ENCODE data around the gene OAS2.

Gene OAS2

DNA sequence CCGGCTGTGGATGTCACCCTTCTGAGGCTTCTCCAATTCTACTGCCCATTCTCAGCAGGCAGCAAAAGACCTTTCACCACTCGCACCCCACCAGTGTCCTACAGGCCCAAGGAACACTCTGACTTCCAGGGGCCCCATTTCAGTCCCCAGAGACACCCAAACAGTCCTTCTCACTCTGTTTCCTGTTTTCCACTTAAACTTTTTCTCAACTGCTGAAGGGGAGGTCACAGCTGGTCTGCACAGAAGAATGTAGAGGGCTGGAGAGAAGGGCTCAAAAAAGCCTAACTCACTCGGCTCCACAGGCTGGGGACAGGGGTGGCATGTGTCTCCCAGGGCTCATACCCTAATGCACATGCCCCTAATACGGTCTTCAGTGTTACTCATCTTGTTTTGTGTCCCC lies 74.0 kb downstream of the OAS2 start:
- no peak for DNase-seq (ENCODE audit: extremely low read depth, low read depth)
- TF ChIP-seq, protein P1, sequence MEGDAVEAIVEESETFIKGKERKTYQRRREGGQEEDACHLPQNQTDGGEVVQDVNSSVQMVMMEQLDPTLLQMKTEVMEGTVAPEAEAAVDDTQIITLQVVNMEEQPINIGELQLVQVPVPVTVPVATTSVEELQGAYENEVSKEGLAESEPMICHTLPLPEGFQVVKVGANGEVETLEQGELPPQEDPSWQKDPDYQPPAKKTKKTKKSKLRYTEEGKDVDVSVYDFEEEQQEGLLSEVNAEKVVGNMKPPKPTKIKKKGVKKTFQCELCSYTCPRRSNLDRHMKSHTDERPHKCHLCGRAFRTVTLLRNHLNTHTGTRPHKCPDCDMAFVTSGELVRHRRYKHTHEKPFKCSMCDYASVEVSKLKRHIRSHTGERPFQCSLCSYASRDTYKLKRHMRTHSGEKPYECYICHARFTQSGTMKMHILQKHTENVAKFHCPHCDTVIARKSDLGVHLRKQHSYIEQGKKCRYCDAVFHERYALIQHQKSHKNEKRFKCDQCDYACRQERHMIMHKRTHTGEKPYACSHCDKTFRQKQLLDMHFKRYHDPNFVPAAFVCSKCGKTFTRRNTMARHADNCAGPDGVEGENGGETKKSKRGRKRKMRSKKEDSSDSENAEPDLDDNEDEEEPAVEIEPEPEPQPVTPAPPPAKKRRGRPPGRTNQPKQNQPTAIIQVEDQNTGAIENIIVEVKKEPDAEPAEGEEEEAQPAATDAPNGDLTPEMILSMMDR (IDR thresholded peaks at IDR 0.05; ENCODE audit: low read depth, low read length) = no peak

- TF ChIP-seq, protein P1 (IDR thresholded peaks at IDR 0.05; ENCODE audit: low read depth, low read length) = no peak
- DNase-seq (ENCODE audit: extremely low read depth, low read depth) = no peak
Observed at GRCh38 chr12:113054948-113055486, 76.7 kb downstream of the OAS2 start.

DNA sequence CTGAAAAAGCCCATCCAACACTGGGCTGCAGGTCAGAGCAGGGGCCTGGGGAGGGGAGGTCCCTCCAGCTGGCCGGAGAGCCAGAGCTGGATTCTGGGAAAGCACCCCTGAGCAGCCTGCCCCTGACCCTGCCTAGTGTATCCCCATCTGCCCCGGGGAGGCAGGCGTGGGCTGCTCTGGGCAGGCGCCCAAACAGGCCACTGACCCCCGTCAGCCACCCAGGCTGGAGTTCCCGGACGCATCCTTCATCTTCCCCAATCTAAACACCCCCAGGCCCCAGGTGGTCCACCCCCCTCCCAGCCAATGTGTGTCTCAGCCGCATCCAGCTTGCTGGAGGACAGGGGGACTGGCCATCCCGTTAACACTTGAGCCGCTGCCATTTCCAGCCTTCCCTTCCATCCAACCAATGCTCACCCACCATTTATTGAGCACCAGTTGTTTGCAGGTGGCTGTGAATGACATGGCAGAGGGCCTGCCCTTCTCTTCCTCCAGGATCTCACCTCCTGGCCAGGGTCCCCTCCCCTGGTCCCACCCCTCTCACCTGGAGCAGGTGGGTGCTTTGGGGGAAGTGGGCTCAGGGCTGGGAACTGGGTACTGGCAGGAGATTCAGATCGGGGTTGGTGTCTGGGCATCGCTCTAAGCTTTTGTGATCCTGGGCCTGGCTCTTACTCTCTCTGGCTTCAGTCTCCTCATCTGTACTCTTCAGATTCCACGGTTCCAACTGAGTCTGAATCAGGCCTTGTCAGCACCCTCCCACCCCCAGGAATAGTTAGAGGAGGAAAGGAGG lies 77.5 kb downstream of the OAS2 start:
- TF ChIP-seq, protein P1 (IDR thresholded peaks at IDR 0.05; ENCODE audit: low read depth, low read length) = no peak
- no peak for DNase-seq (ENCODE audit: extremely low read depth, low read depth)

GRCh38 chr12:113056381-113056630 lies 78.0 kb downstream of the OAS2 start:
- TF ChIP-seq, protein P1 (IDR thresholded peaks at IDR 0.05; ENCODE audit: low read depth, low read length) = no peak
- no peak for DNase-seq (ENCODE audit: extremely low read depth, low read depth)

DNA sequence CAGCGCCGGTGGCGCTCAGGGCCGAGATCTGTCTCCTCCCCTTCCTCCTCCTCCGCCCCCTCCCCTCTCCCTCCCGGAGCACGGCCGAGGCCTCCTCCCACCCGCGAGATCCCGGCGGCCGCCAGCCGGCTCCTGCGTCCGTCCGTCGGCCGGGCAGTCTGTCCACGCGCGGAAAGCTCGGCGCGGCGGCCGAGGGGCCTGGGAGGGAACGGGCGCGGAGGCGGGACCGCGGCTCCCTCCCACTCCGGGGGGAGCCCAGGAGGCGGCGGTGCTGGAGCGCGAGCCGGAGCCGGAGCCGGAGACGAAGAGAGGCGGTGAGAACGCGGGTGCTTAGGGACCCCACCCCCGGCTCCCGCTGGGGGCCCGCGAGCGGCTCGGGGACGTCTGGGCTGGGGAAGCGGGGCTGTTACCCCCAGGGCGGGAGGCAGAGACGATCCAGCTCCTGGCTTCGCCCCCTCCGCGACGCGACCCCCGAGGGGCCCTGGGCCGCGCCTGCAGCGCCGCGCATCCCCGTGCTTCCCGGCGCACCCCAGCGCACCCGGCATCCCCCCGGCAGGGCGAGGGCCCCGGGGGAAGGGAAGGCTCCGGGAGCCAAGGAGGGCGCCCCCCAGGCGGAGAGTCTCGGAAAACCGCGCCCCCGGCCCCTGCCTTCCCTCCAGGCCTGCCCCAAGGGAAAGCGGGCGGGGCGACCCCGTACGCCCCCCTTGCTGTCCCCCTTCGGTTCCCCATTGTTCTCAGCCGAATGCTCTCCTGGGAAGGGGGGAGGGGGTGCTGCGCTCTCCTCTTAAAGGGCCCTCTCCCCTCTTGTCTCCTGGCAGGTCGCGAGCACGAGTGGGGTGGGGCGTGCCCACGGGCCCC lies 78.5 kb downstream of the OAS2 start, which contains the start of gene DTX1:
Gene DTX1 (plus strand): TSS at position 100 of the 858 bp plus-strand sequence. CDS start 1,463 bp downstream, outside the sequence.
- no peak for DNase-seq (ENCODE audit: extremely low read depth, low read depth)
- TF ChIP-seq, protein P1 (IDR thresholded peaks at IDR 0.05; ENCODE audit: low read depth, low read length) = no peak

DNA sequence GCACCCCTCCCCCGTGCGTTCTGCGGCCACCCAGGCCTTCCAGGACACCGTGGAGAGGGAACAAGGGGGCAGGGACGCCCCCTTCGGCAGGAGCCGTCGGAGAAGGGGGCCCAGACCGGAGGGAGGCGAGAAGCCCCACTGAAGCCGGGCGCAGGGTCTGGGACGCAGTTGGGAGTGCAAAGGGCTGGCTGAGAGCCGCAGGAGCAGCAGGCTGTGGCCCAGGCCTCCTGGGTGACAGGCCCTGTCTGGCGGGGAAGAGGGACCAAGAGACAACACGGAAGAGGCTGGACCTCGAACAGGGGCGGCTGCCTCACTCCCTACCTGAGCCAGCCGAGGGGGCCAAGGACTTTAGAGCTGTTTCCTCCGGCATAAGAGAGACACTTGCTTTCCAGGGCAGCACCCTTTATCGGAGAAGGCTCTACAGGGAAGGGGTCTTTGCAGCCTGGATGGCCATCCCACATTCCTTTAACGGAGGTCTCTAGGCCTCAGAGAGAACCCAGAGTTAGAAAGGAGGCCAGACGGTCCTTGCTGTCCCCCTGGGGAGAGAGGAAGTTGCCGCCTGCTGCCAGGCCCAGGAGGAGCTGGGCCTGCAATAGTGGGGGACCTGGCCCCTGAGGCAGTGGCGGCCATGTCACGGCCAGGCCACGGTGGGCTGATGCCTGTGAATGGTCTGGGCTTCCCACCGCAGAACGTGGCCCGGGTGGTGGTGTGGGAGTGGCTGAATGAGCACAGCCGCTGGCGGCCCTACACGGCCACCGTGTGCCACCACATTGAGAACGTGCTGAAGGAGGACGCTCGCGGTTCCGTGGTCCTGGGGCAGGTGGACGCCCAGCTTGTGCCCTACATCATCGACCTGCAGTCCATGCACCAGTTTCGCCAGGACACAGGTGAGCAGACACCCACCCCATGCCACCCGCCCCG lies 79.5 kb downstream of the OAS2 start:
- DNase-seq (ENCODE audit: extremely low read depth, low read depth) = no peak

More for the DNA sequence above, 79.5 kb downstream of the OAS2 start:
- TF ChIP-seq, protein P1 (IDR thresholded peaks at IDR 0.05; ENCODE audit: low read depth, low read length) = no peak

Measured in AG09319 (cell line).